Lung (tissue), 12 donors: ENCODE measurements around the gene MALAT1. TPM values are rescaled to one million over a fixed set of nuclear protein-coding genes. Genes with fewer than 3 reads are reported as not detected.

Experiments
- ATAC-seq: fragments of 200-7000 bp; cut with Tn5 transposase; one replicate; pipeline ENCODE4 v1.9.1; 2020; ENCODE audit warnings: moderate number of reproducible peaks; ENCODE audit not compliant: insufficient read depth, low FRiP score
- DNase-seq, 3 donors: peaks; one replicate each; pipeline ENCODE4 v3.0.0-alpha.2; 2013 to 2017
- H3K27ac ChIP-seq, 2 donors: one replicate each; pipeline ENCODE4 v1.5.1; 2013; ENCODE audit warnings: mild to moderate bottlenecking in 2 of 2, moderate library complexity in 2 of 2, control low read depth in 1 of 2, inconsistent platforms in 1 of 2, low read depth in 1 of 2, low read length in 1 of 2
- H3K27me3 ChIP-seq, 3 donors: one replicate each; pipeline ENCODE4 v1.5.1; 2013; ENCODE audit warnings: low read length in 2 of 3; ENCODE audit not compliant: control insufficient read depth in 3 of 3, insufficient read depth in 3 of 3
- H3K36me3 ChIP-seq, 4 donors: one replicate each; pipeline ENCODE4 v1.5.1; 2013; ENCODE audit warnings: low read length in 4 of 4, mild to moderate bottlenecking in 1 of 4, moderate library complexity in 1 of 4; ENCODE audit not compliant: control insufficient read depth in 4 of 4, insufficient read depth in 4 of 4
- H3K4me1 ChIP-seq, 5 donors: one replicate each; pipeline ENCODE4 v1.5.1; 2013; ENCODE audit warnings: low read length in 5 of 5, mild to moderate bottlenecking in 2 of 5, moderate library complexity in 1 of 5; ENCODE audit not compliant: control insufficient read depth in 5 of 5, insufficient read depth in 5 of 5
- H3K4me3 ChIP-seq: one replicate; pipeline ENCODE4 v1.5.1; 2013; ENCODE audit warnings: mild to moderate bottlenecking, control low read depth, moderate library complexity
- H3K9ac ChIP-seq, 2 donors: one replicate each; pipeline ENCODE4 v1.5.1; 2013; ENCODE audit warnings: low read length in 2 of 2, control low read depth in 1 of 2; ENCODE audit not compliant: insufficient read depth in 1 of 2
- H3K9me3 ChIP-seq, 4 donors: one replicate each; pipeline ENCODE4 v1.5.1; 2013; ENCODE audit warnings: low read length in 3 of 4, mild to moderate bottlenecking in 1 of 4, moderate library complexity in 1 of 4; ENCODE audit not compliant: control insufficient read depth in 4 of 4, insufficient read depth in 3 of 4
- WGBS, 2 donors: extraction: QIAGEN DNeasy Blood & Tissue Kit; methylation state at CpG; one replicate each; pipeline ENCODE4 v1.1.7; 2013; 5-methylcytosine and 5-hydroxymethylcytosine counted together
- polyA plus RNA-seq, 2 donors: library from polyadenylated mRNA; stranded (reverse); fragments of 200-250 nt; gene quantifications; one replicate each; pipeline ENCODE4 v1.2.1, GENCODE V29; 2013
- total RNA-seq, 2 donors: library from RNA; depleted of rRNA in 1 of 2; stranded (reverse); fragments of >200 nt in 1 of 2; gene quantifications; one replicate each; pipeline ENCODE4 v1.2.1, GENCODE V29; 2014 to 2021
- TF ChIP-seq, protein P1 (sequence below): IDR thresholded peaks from 2 replicates; pipeline ENCODE4 v1.5.1; 2012; ENCODE audit warnings: mild to moderate bottlenecking; ENCODE audit errors: control extremely low read depth, extremely low read depth
- donor health status: control.
- donor health status: control.
- donor health status: Bipolar disorder and iron deficiency.
- donor health status: healthy.
- donor health status: DM: yes; HTN: yes; CAD: no.

Gene MALAT1
- total and polyA plus RNA-seq, 4 donors = 125 to 48,332 (median 6,799) TPM

DNA sequence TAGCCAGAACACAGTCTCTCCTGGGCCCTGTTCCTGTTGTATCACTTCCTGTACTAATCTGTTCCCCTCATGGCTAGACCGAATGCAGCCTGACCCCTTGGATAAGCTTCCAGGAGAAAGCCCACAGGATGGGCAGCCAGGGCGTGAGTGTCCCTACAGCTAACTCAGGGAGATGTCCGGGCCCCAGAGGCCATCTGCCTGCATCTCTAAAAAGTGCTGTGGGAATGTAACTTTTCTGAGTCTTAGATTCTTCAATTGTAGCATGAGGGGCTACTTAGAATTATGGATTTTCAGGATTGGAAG lies 7.7 kb upstream of the MALAT1 start:
- Histone ChIP-seq H3K9me3 (no peaks in the 10 kb centered on the region), H3K4me1 (peaks cover 45 to 85% (median 52%) of the 10 kb centered on the region in 5 donors), H3K9ac (no peak overlapping the region), H3K4me3 (no peak overlapping the region), H3K27me3 (no peaks in the 10 kb centered on the region), H3K27ac (peak overlapping the region; percentile 88 to 97), H3K36me3 (no peaks in the 10 kb centered on the region)
- ATAC-seq (no peak), DNase-seq (no peak)
- 72% methylated on average over 3 of the region's 3 CpGs for WGBS, 2 donors
- TF ChIP-seq, protein P1, sequence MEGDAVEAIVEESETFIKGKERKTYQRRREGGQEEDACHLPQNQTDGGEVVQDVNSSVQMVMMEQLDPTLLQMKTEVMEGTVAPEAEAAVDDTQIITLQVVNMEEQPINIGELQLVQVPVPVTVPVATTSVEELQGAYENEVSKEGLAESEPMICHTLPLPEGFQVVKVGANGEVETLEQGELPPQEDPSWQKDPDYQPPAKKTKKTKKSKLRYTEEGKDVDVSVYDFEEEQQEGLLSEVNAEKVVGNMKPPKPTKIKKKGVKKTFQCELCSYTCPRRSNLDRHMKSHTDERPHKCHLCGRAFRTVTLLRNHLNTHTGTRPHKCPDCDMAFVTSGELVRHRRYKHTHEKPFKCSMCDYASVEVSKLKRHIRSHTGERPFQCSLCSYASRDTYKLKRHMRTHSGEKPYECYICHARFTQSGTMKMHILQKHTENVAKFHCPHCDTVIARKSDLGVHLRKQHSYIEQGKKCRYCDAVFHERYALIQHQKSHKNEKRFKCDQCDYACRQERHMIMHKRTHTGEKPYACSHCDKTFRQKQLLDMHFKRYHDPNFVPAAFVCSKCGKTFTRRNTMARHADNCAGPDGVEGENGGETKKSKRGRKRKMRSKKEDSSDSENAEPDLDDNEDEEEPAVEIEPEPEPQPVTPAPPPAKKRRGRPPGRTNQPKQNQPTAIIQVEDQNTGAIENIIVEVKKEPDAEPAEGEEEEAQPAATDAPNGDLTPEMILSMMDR = no peak

DNA sequence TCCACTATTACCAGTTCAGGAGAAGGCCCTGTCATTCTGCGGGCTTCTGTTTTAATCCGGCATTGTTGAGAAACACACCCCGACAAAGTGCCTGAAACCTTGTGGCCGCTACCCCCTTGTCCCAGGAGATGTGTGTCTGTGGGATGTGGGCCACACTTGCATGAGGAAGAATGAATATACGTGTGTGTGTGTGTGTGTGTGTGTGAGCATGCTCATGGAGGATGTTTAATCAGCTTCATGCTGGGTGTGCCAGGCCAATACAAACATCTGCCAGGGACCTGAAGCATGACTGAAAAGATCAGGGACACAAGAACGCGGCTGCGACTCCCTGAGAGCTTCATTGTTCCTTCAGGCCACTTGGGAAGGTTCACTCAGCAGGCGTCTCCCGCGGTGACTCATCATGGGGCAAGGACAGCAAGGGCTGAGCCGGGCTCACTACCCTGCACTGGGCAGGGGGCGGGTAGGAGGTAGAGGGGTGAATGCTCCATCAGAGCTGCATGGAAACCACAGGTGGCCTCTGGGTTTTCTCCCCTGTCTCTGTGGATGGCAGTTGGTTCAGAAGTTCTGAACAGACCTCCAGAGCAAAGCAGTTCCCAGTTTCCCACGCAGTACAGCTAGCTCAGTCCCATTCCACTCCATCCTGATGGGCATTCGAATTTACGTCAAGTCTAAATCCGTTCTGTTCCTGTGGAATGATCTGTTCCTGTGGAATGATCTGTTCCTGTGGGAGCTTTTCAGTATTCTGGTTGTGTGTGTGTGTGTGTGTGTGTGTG lies 7.0 kb upstream of the MALAT1 start:
- 33 to 50% methylated on average over 17 of the region's 17 CpGs for WGBS, 2 donors
- ATAC-seq (peak; percentile 50), DNase-seq (peak; percentile 58 to 78 (median 66))
- Histone ChIP-seq H3K4me3 (no peak overlapping the region), H3K36me3 (no peaks in the 10 kb centered on the region), H3K27ac (peak overlapping the region; percentile 88 to 97), H3K9ac (peak overlapping the region in 1 of 2 donors; percentile 26), H3K9me3 (no peaks in the 10 kb centered on the region), H3K27me3 (no peaks in the 10 kb centered on the region), H3K4me1 (peaks cover 41 to 88% (median 54%) of the 10 kb centered on the region in 5 donors)
- TF ChIP-seq, protein P1 = no peak

DNA sequence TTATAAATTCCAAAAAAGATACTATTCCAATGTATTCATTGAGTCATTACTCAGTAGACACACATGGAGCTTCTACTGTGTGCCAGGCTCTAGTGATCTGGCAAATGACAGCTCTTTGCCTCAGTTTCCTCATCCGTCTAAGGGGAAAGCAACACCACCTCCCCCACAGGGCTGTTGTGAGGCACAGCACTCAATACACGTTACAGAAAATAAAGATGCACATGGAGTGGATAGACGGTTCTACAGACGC lies 6.5 kb upstream of the MALAT1 start:
- Histone ChIP-seq H3K27ac (peak overlapping the region; percentile 88 to 97), H3K4me1 (peaks cover 36 to 88% (median 51%) of the 10 kb centered on the region in 5 donors), H3K36me3 (no peaks in the 10 kb centered on the region), H3K27me3 (no peaks in the 10 kb centered on the region), H3K4me3 (no peak overlapping the region), H3K9me3 (no peaks in the 10 kb centered on the region), H3K9ac (peak overlapping the region in 1 of 2 donors; percentile 26)
- TF ChIP-seq, protein P1 = no peak
- ATAC-seq (no peak), DNase-seq (no peak)
- 30 to 39% methylated on average over 4 of the region's 4 CpGs for WGBS, 2 donors
